OCI-LY1 (cell line): Measurements from ENCODE around the gene NKX2-8.

ENCODE experiments used
- H2AFZ ChIP-seq: fragments of 200-600 bp; sonication (generic), shearing (Covaris generic); 2 replicates; pipeline ENCODE4 v1.6.0; 2014; ENCODE audit warnings: antibody characterized with exemption, mild to moderate bottlenecking, low read length
- H3F3A ChIP-seq: fragments of 200-600 bp; sonication (generic), shearing (Covaris generic); 2 replicates; pipeline ENCODE4 v1.6.0; 2014; ENCODE audit warnings: mild to moderate bottlenecking, antibody characterized with exemption, low read length, moderate library complexity; ENCODE audit not compliant: insufficient read depth
- H3K27ac ChIP-seq: fragments of 200-600 bp; sonication (generic); 2 replicates; pipeline ENCODE4 v1.5.1; 2014; ENCODE audit warnings: low read length, mixed run types, mild to moderate bottlenecking, low read depth; ENCODE audit not compliant: poor library complexity, severe bottlenecking
- H3K27me3 ChIP-seq: fragments of 200-600 bp; sonication (generic); 2 replicates; pipeline ENCODE4 v1.6.0; 2014; ENCODE audit warnings: antibody characterized with exemption, mild to moderate bottlenecking, low read length, moderate library complexity; ENCODE audit not compliant: insufficient read depth
- H3K36me3 ChIP-seq: fragments of 200-600 bp; sonication (generic); 2 replicates; pipeline ENCODE4 v1.6.1; 2014; ENCODE audit warnings: mild to moderate bottlenecking, antibody characterized with exemption, low read length, moderate library complexity, mixed read lengths; ENCODE audit not compliant: insufficient read depth
- H3K4me1 ChIP-seq: fragments of 200-600 bp; sonication (generic); 2 replicates; pipeline ENCODE4 v1.5.1; 2014; ENCODE audit warnings: mild to moderate bottlenecking, low read length, moderate library complexity; ENCODE audit not compliant: insufficient read depth, severe bottlenecking
- H3K4me2 ChIP-seq: fragments of 200-600 bp; sonication (generic), shearing (Covaris generic); 2 replicates; pipeline ENCODE4 v1.6.1; 2014; ENCODE audit warnings: low read length
- H3K4me3 ChIP-seq: fragments of 200-600 bp; sonication (generic); 2 replicates; pipeline ENCODE4 v1.5.1; 2014; ENCODE audit warnings: low read length, low read depth, mild to moderate bottlenecking, mixed read lengths; ENCODE audit not compliant: poor library complexity, severe bottlenecking
- H3K79me2 ChIP-seq: fragments of 200-600 bp; shearing (Covaris generic); 2 replicates; pipeline ENCODE4 v1.6.1; 2016; ENCODE audit warnings: mixed run types, low read length, mixed read lengths; ENCODE audit not compliant: insufficient read depth
- H3K9ac ChIP-seq: fragments of 200-600 bp; sonication (generic), shearing (Covaris generic); 2 replicates; pipeline ENCODE4 v1.6.1; 2014; ENCODE audit warnings: mild to moderate bottlenecking, low read length, mixed read lengths
- H3K9me2 ChIP-seq: fragments of 200-600 bp; sonication (generic), shearing (Covaris generic); 2 replicates; pipeline ENCODE4 v1.6.1; 2014; ENCODE audit warnings: low read depth, mild to moderate bottlenecking, low read length, mixed read lengths
- H3K9me3 ChIP-seq: fragments of 200-600 bp; shearing (Covaris generic); 2 replicates; pipeline ENCODE4 v1.6.1; 2014; ENCODE audit warnings: low read length, mixed read lengths
- H4K20me1 ChIP-seq: fragments of 200-600 bp; sonication (generic), shearing (Covaris generic); 2 replicates; pipeline ENCODE4 v1.6.0; 2016; ENCODE audit warnings: mild to moderate bottlenecking, low read length; ENCODE audit not compliant: insufficient read depth
- CTCF ChIP-seq: fragments of 200-600 bp; sonication (generic), shearing (Covaris generic); IDR thresholded peaks from 2 replicates; pipeline ENCODE4 v1.5.1; 2017; ENCODE audit warnings: mild to moderate bottlenecking, antibody characterized with exemption, low read length, moderate library complexity, mixed read lengths
- EZH2 ChIP-seq: fragments of 200-600 bp; sonication (generic), shearing (Covaris generic); IDR thresholded peaks from 2 replicates; pipeline ENCODE4 v1.8.0; 2017; ENCODE audit warnings: borderline replicate concordance, mixed run types, mild to moderate bottlenecking, antibody characterized with exemption, low read length, moderate library complexity, mixed read lengths

NKX2-8 gene

GRCh38 chr14:36579573-36580140 is 2.8 kb downstream of the NKX2-8 start:
- no peak overlapping the region for H3K4me3 ChIP-seq
- no peak for TF ChIP-seq CTCF
- no peak for TF ChIP-seq EZH2
- no peak overlapping the region for H3K9ac ChIP-seq
- H3K4me2 ChIP-seq = no peak overlapping the region
- no peak overlapping the region for H2AFZ ChIP-seq
- no peaks in the 10 kb centered on the region for H3K9me3 ChIP-seq
- H3F3A ChIP-seq = no peaks in the 10 kb centered on the region
- H3K27ac ChIP-seq = no peak overlapping the region
- no peaks in the 10 kb centered on the region for H3K79me2 ChIP-seq
- H4K20me1 ChIP-seq = no peaks in the 10 kb centered on the region
- H3K36me3 ChIP-seq = no peaks in the 10 kb centered on the region
- no peaks in the 10 kb centered on the region for H3K9me2 ChIP-seq
- H3K27me3 ChIP-seq = no peaks in the 10 kb centered on the region
- no peaks in the 10 kb centered on the region for H3K4me1 ChIP-seq

GRCh38 chr14:36579001-36579555 is 3.3 kb downstream of the NKX2-8 start:
- Histone ChIP-seq H4K20me1 (no peaks in the 10 kb centered on the region), H3K9me2 (no peaks in the 10 kb centered on the region), H3K36me3 (no peaks in the 10 kb centered on the region), H3K4me2 (no peak overlapping the region), H3F3A (no peaks in the 10 kb centered on the region), H3K27ac (no peak overlapping the region), H3K79me2 (no peaks in the 10 kb centered on the region), H3K9ac (no peak overlapping the region), H3K27me3 (no peaks in the 10 kb centered on the region), H3K9me3 (no peaks in the 10 kb centered on the region), H2AFZ (no peak overlapping the region), H3K4me3 (no peak overlapping the region), H3K4me1 (no peaks in the 10 kb centered on the region)
- TF ChIP-seq EZH2 (no peak), CTCF (no peak)

GRCh38 chr14:36570065-36570464 is 12.3 kb downstream of the NKX2-8 start:
- no peaks in the 10 kb centered on the region for H3K9me2 ChIP-seq
- H3K9ac ChIP-seq = no peak overlapping the region
- H2AFZ ChIP-seq = no peak overlapping the region
- H3K4me2 ChIP-seq = no peak overlapping the region
- H3K9me3 ChIP-seq = no peaks in the 10 kb centered on the region
- H3K4me3 ChIP-seq = no peak overlapping the region
- no peaks in the 10 kb centered on the region for H4K20me1 ChIP-seq
- H3K27ac ChIP-seq = no peak overlapping the region
- H3K79me2 ChIP-seq = no peaks in the 10 kb centered on the region
- H3K27me3 ChIP-seq = no peaks in the 10 kb centered on the region
- H3F3A ChIP-seq = no peaks in the 10 kb centered on the region
- H3K36me3 ChIP-seq = no peaks in the 10 kb centered on the region
- TF ChIP-seq EZH2 = no peak
- no peak for TF ChIP-seq CTCF
- H3K4me1 ChIP-seq = no peaks in the 10 kb centered on the region
